ENCODE data around the gene NOX5.

Gene NOX5

GRCh38 chr15:68990992-68991500 lies 23.4 kb upstream of the NOX5 start:
- no peak for DNase-seq (ENCODE audit: low read depth in 2 of 2)

GRCh38 chr15:68991723-68992122 lies 22.8 kb upstream of the NOX5 start:
- no peak for DNase-seq (ENCODE audit: low read depth in 2 of 2)

GRCh38 chr15:68992696-68993095 lies 21.8 kb upstream of the NOX5 start:
- no peak for DNase-seq (ENCODE audit: low read depth in 2 of 2)

GRCh38 chr15:68993276-68993675 lies 21.2 kb upstream of the NOX5 start:
- no peak for DNase-seq (ENCODE audit: low read depth in 2 of 2)

- DNase-seq (ENCODE audit: low read depth in 2 of 2) = peak in 1 of 2 experiments; percentile 1
Measured at GRCh38 chr15:68994149-68994548, 20.3 kb upstream of the NOX5 start.

GRCh38 chr15:68994981-68995761 lies 19.3 kb upstream of the NOX5 start:
- no peak for DNase-seq (ENCODE audit: low read depth in 2 of 2)

- DNase-seq (ENCODE audit: low read depth in 2 of 2) = no peak
Measured at GRCh38 chr15:68997050-68997449, 17.4 kb upstream of the NOX5 start.

- no peak for DNase-seq (ENCODE audit: low read depth in 2 of 2)
Measured at GRCh38 chr15:68997930-68998777, 16.3 kb upstream of the NOX5 start.

- no peak for DNase-seq (ENCODE audit: low read depth in 2 of 2)
Measured at GRCh38 chr15:68999091-68999490, 15.4 kb upstream of the NOX5 start.

GRCh38 chr15:69000091-69000490 lies 14.4 kb upstream of the NOX5 start:
- no peak for DNase-seq (ENCODE audit: low read depth in 2 of 2)

- DNase-seq (ENCODE audit: low read depth in 2 of 2) = no peak
Measured at GRCh38 chr15:69000725-69001503, 13.6 kb upstream of the NOX5 start.

- DNase-seq (ENCODE audit: low read depth in 2 of 2) = no peak
Measured at GRCh38 chr15:69002783-69003182, 11.7 kb upstream of the NOX5 start.

GRCh38 chr15:69004011-69004410 lies 10.5 kb upstream of the NOX5 start:
- DNase-seq (ENCODE audit: low read depth in 2 of 2) = no peak

GRCh38 chr15:69008056-69008455 lies 6.4 kb upstream of the NOX5 start:
- DNase-seq (ENCODE audit: low read depth in 2 of 2) = no peak

GRCh38 chr15:69009341-69009740 lies 5.2 kb upstream of the NOX5 start:
- DNase-seq (ENCODE audit: low read depth in 2 of 2) = no peak

GRCh38 chr15:69011641-69012040 lies 2.9 kb upstream of the NOX5 start:
- DNase-seq (ENCODE audit: low read depth in 2 of 2) = no peak

GRCh38 chr15:69012761-69013364 lies 1.6 kb upstream of the NOX5 start:
- DNase-seq (ENCODE audit: low read depth in 2 of 2) = no peak

- DNase-seq (ENCODE audit: low read depth in 2 of 2) = no peak
Measured at GRCh38 chr15:69013726-69014406, 629 bp upstream of the NOX5 start.

- no peak for DNase-seq (ENCODE audit: low read depth in 2 of 2)
Measured at GRCh38 chr15:69015591-69015990, 1.1 kb downstream of the NOX5 start.

- DNase-seq (ENCODE audit: low read depth in 2 of 2) = no peak
Measured at GRCh38 chr15:69016021-69016595, 1.6 kb downstream of the NOX5 start.

GRCh38 chr15:69017978-69018377 lies 3.5 kb downstream of the NOX5 start:
- no peak for DNase-seq (ENCODE audit: low read depth in 2 of 2)

All from fibroblast of skin of left quadriceps (primary cell).